H1 (cell line): Measurements from ENCODE around the gene CMYA5.

Experiments
- BRCA1 ChIP-seq: IDR thresholded peaks from 2 replicates; pipeline ENCODE4 v1.6.1; 2012; ENCODE audit warnings: low read depth, low read length, improper control_type of control experiment
- CEBPB ChIP-seq: IDR thresholded peaks from 2 replicates; pipeline ENCODE4 v1.6.1; 2012; ENCODE audit warnings: low read depth, low read length
- GABPA ChIP-seq: IDR thresholded peaks from 2 replicates; pipeline ENCODE4 v1.6.1; 2011; ENCODE audit warnings: mild to moderate bottlenecking, low read length, moderate library complexity, borderline replicate concordance; ENCODE audit not compliant: insufficient read depth
- JUND ChIP-seq: IDR thresholded peaks from 2 replicates; pipeline ENCODE4 v1.6.1; 2011; ENCODE audit warnings: mild to moderate bottlenecking, improper control_type of control experiment, low read length
- KDM1A ChIP-seq: fragments of 200-600, 300-600 bp; sonication (generic); IDR thresholded peaks from 2 replicates; pipeline ENCODE4 v1.7.1; 2016; ENCODE audit warnings: mild to moderate bottlenecking, low read length, borderline replicate concordance
- POLR2A ChIP-seq, 2 experiments: IDR thresholded peaks; 1 replicate in 1 of 2; 2 replicates in 1 of 2; pipeline ENCODE4 v1.6.1; 2011; ENCODE audit warnings: low read depth in 2 of 2, low read length in 2 of 2, mild to moderate bottlenecking in 2 of 2; ENCODE audit errors: control extremely low read depth in 1 of 2
- POLR2AphosphoS5 ChIP-seq: IDR thresholded peaks from 2 replicates; pipeline ENCODE4 v1.6.1; 2011; ENCODE audit warnings: low read depth, low read length
- RAD21 ChIP-seq, 2 experiments: IDR thresholded peaks in 1 of 2; conservative IDR thresholded peaks in 1 of 2; 2 replicates each; pipeline ENCODE4 v1.6.1; 2011; ENCODE audit warnings: low read depth in 2 of 2, low read length in 2 of 2, improper control_type of control experiment in 1 of 2, inconsistent platforms in 1 of 2, mild to moderate bottlenecking in 1 of 2, moderate library complexity in 1 of 2
- TF ChIP-seq, protein P1 (sequence below): IDR thresholded peaks from 2 replicates; pipeline ENCODE4 v1.6.1; 2012; ENCODE audit warnings: inconsistent platforms
- TF ChIP-seq, protein P2 (sequence below), 3 experiments: IDR thresholded peaks; 1 replicate in 2 of 3; 2 replicates in 1 of 3; pipeline versions ENCODE4 v1.5.1 to v1.6.1; 2011; ENCODE audit warnings: low read length in 3 of 3, mild to moderate bottlenecking in 3 of 3, inconsistent platforms in 2 of 3, low read depth in 1 of 3, moderate library complexity in 1 of 3; ENCODE audit not compliant: insufficient read depth in 1 of 3; ENCODE audit errors: control extremely low read depth in 1 of 3

DNA sequence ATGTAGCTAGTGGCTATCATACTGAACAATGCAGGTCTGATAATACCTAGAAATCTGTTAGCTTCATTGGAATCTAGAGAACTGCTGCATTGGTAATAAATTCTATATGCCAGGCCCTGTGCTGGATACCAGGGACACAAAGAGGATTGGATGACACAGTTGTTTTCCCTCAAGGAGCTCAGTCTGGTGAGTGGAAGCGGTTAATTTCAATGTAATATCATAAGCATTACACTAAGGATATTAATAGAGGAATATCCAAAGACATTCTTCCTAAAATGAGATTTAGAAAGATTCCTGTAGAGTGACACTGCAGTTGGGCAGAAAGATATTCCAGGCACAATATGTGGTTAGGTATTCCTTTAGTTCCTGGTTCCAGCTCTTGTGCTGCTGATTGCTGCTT, 5.9 kb downstream of the CMYA5 start:
- TF ChIP-seq JUND = no peak
- no peak for TF ChIP-seq BRCA1
- no peak for TF ChIP-seq POLR2AphosphoS5
- TF ChIP-seq, protein P1, sequence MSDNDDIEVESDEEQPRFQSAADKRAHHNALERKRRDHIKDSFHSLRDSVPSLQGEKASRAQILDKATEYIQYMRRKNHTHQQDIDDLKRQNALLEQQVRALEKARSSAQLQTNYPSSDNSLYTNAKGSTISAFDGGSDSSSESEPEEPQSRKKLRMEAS = no peak
- TF ChIP-seq, protein P2, sequence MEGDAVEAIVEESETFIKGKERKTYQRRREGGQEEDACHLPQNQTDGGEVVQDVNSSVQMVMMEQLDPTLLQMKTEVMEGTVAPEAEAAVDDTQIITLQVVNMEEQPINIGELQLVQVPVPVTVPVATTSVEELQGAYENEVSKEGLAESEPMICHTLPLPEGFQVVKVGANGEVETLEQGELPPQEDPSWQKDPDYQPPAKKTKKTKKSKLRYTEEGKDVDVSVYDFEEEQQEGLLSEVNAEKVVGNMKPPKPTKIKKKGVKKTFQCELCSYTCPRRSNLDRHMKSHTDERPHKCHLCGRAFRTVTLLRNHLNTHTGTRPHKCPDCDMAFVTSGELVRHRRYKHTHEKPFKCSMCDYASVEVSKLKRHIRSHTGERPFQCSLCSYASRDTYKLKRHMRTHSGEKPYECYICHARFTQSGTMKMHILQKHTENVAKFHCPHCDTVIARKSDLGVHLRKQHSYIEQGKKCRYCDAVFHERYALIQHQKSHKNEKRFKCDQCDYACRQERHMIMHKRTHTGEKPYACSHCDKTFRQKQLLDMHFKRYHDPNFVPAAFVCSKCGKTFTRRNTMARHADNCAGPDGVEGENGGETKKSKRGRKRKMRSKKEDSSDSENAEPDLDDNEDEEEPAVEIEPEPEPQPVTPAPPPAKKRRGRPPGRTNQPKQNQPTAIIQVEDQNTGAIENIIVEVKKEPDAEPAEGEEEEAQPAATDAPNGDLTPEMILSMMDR (IDR thresholded peaks at IDR 0.05; ENCODE audit: control extremely low read depth in 1 of 3, insufficient read depth in 1 of 3, low read depth in 1 of 3, low read length in 3 of 3) = no peak
- no peak for TF ChIP-seq RAD21 (IDR thresholded peaks at IDR 0.05 in 1 of 2, conservative IDR thresholded peaks at IDR 0.05 in 1 of 2; ENCODE audit: low read depth in 2 of 2, low read length in 2 of 2)
- no peak for TF ChIP-seq POLR2A (IDR thresholded peaks at IDR 0.05; ENCODE audit: control extremely low read depth in 1 of 2, low read depth in 2 of 2, low read length in 2 of 2)
- TF ChIP-seq GABPA = no peak
- no peak for TF ChIP-seq CEBPB
- no peak for TF ChIP-seq KDM1A
